GM12891 (cell line): ENCODE results near the gene CISD3.

ENCODE experiments used
- POLR2A ChIP-seq: IDR thresholded peaks from 2 replicates; pipeline ENCODE4 v1.6.1; 2011; ENCODE audit warnings: low read depth, low read length, control low read depth
- SPI1 ChIP-seq: IDR thresholded peaks from 2 replicates; pipeline ENCODE4 v1.6.1; 2011; ENCODE audit warnings: low read depth, low read length, control low read depth
- TAF1 ChIP-seq: IDR thresholded peaks from 2 replicates; pipeline ENCODE4 v1.6.1; 2011; ENCODE audit warnings: low read depth, low read length, control low read depth

DNA sequence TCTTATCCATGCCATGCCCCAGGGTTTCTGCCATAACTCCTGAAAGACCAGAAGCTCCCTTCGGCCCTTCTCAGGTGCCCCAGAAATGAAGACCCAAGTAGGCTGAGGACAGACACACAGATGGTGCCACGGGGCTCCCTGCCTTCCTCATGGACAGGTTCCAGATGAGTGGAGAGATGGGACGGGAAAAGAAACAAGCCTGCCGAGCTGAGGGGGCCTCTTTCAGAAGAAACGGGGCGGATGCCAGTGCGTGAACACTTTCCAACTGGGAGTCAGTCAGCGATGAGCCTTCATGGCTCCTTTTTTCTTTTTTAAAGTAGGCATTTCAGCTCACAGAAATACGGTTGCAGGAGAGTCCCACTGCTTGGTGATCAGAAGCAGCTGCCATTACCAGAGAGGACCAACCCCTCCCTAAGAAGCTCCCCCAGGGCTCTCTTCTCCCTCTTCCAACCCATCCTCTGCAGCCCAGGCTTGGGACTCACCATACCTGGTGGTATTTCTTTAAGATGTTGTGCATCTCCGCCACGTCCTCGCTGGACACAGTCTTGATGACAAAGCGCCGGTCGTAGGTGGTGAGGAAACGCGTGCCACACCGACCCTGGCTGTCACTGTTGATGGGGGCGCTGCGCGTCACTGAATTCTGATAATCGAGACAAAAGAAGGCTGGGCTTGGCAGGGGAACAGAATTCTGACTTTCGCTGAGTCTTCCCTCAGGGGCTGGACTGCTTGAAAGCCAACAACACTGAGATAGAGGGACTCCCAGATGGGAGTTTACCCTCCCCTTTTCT lies 50.0 kb downstream of the CISD3 start:
- no peak for TF ChIP-seq POLR2A
- no peak for TF ChIP-seq SPI1
- TF ChIP-seq TAF1: no peak
